ENCODE results near the gene PRIM2.
"Not testable (repeated sequence)": the region's sequence is repeated elsewhere in the genome, so short reads cannot be mapped to it uniquely, and the experiment has no call there.

GRCh38 chr6:57389038-57389592, 71.7 kb downstream of the PRIM2 start:
- not testable (repeated sequence) for TF ChIP-seq POLR2AphosphoS5 (IDR thresholded peaks at IDR 0.05); CTCF (IDR thresholded peaks at IDR 0.05); POLR2A (IDR thresholded peaks at IDR 0.05; ENCODE audit: low read depth)

Measured in esophagus muscularis mucosa (tissue), 3 donors.